Gastroesophageal sphincter (tissue), 3 donors: ENCODE measurements around the gene SMARCB1.

Experiments used
- EP300 ChIP-seq: sonication (generic); formaldehyde crosslinking; IDR thresholded peaks from one replicate; pipeline ENCODE4 v1.6.1; 2017; ENCODE audit warnings: antibody characterized with exemption, mild to moderate bottlenecking
- POLR2A ChIP-seq, 2 donors: fragments of 450-650 bp; IDR thresholded peaks; one replicate each; pipeline ENCODE4 v1.6.1; 2017; ENCODE audit warnings: antibody characterized with exemption in 2 of 2, mild to moderate bottlenecking in 2 of 2, moderate library complexity in 1 of 2
- POLR2AphosphoS5 ChIP-seq: sonication (generic); formaldehyde crosslinking; IDR thresholded peaks from one replicate; pipeline ENCODE4 v1.6.1; 2017; ENCODE audit warnings: antibody characterized with exemption
- TF ChIP-seq, protein P1 (sequence below), 4 experiments: fragments of 200-600 bp in 2 of 4; fragments of 450-650 bp in 2 of 4; sonication (generic) in 1 of 4; IDR thresholded peaks; one replicate each; pipeline ENCODE4 v1.5.1; 2017 to 2019; ENCODE audit warnings: antibody characterized with exemption in 4 of 4, mild to moderate bottlenecking in 2 of 4, moderate library complexity in 2 of 4

DNA sequence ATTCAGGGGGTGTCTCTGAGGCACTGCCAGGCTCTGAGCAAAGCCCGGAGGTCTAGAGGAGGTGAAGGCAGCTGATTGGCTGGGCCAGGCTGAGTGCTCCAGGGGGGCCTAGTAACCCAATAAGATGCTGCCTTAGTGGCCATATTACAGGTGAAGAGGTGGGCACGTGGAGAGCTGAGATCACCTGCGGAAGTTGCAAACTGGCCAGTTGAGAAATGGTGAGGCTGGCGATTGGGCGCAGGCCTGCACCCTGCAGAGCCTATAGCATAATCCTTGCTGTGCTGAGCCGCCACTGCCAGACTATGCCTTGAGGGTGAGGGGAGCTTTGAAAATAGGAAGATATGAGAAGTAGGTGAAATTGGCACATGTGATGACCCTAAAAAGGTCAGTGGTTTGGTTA, 30.4 kb downstream of the SMARCB1 start:
- TF ChIP-seq, protein P1, sequence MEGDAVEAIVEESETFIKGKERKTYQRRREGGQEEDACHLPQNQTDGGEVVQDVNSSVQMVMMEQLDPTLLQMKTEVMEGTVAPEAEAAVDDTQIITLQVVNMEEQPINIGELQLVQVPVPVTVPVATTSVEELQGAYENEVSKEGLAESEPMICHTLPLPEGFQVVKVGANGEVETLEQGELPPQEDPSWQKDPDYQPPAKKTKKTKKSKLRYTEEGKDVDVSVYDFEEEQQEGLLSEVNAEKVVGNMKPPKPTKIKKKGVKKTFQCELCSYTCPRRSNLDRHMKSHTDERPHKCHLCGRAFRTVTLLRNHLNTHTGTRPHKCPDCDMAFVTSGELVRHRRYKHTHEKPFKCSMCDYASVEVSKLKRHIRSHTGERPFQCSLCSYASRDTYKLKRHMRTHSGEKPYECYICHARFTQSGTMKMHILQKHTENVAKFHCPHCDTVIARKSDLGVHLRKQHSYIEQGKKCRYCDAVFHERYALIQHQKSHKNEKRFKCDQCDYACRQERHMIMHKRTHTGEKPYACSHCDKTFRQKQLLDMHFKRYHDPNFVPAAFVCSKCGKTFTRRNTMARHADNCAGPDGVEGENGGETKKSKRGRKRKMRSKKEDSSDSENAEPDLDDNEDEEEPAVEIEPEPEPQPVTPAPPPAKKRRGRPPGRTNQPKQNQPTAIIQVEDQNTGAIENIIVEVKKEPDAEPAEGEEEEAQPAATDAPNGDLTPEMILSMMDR (IDR thresholded peaks at IDR 0.05): no peak
- TF ChIP-seq EP300 (no peak), POLR2A (IDR thresholded peaks at IDR 0.05) (no peak), POLR2AphosphoS5 (no peak)
